GM10847 (cell line): ENCODE data around the gene DDX54.

ENCODE experiments used
- POLR2A ChIP-seq: IDR thresholded peaks from 2 replicates; pipeline ENCODE4 v1.6.1; 2011; ENCODE audit not compliant: insufficient read length; ENCODE audit errors: extremely low read depth

DDX54 gene

GRCh38 chr12:113134071-113134470 lies 51.2 kb downstream of the DDX54 start:
- TF ChIP-seq POLR2A = no peak

GRCh38 chr12:113133666-113134065 lies 51.6 kb downstream of the DDX54 start:
- TF ChIP-seq POLR2A = no peak

GRCh38 chr12:113133036-113133435 lies 52.2 kb downstream of the DDX54 start:
- no peak for TF ChIP-seq POLR2A

GRCh38 chr12:113131556-113131955 lies 53.7 kb downstream of the DDX54 start:
- no peak for TF ChIP-seq POLR2A

- no peak for TF ChIP-seq POLR2A
Observed at GRCh38 chr12:113130457-113131135, 54.7 kb downstream of the DDX54 start.

GRCh38 chr12:113129664-113130456 lies 55.4 kb downstream of the DDX54 start:
- no peak for TF ChIP-seq POLR2A

- TF ChIP-seq POLR2A = no peak
Observed at GRCh38 chr12:113128802-113129663, 56.2 kb downstream of the DDX54 start.

- no peak for TF ChIP-seq POLR2A
Observed at GRCh38 chr12:113127791-113128199, 57.5 kb downstream of the DDX54 start.

- no peak for TF ChIP-seq POLR2A
Observed at GRCh38 chr12:113120670-113121370, 64.5 kb downstream of the DDX54 start.

GRCh38 chr12:113119980-113120669 lies 65.2 kb downstream of the DDX54 start:
- TF ChIP-seq POLR2A = no peak

GRCh38 chr12:113118142-113118541 lies 67.1 kb downstream of the DDX54 start:
- TF ChIP-seq POLR2A = no peak

- TF ChIP-seq POLR2A = no peak
Observed at GRCh38 chr12:113116875-113117274, 68.4 kb downstream of the DDX54 start.

GRCh38 chr12:113115455-113116126 lies 69.7 kb downstream of the DDX54 start:
- no peak for TF ChIP-seq POLR2A
